Measurements from ENCODE around the gene MT1G.

MT1G gene

DNA sequence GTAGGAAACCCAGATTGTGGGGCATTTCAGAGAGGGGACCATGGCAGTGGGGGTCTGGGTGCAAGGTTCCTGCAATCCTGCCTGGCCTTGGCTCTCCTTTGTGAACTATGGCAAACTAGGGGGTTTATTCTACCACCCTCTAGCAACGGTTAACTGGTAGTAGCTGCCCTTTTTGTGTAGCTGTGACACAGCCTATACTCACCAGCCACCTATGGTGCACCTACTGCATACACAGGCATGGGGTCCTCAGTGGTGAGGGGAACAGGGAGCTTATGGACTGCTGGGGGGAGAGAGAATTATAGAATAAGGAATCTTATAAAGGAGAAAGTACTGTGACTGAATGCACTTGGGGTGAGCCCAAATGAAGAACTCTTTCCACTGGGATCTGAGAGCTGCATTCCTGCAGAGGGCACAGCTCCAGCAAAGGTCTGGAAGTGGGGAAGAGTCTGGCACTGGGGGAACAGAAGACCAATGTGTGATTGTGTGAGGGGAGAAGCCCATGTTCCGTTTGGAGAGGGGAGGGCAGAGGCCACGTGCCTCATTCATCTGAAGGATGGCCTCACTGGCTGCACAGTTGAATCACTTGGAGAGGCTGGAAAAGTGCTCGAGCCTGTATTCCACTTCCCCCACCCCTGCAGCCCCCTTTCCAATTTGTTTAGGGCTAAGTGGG lies 16.5 kb upstream of the MT1G start:
- H3K9me3 Mint-ChIP-seq: peaks cover 17% of the 10 kb centered on the region
- peaks cover 15% of the 10 kb centered on the region for H3K4me1 Mint-ChIP-seq
- peaks cover 10% of the 10 kb centered on the region for H3K36me3 Mint-ChIP-seq (ENCODE audit: low read depth)
- H3K27ac Mint-ChIP-seq: peak overlapping the region in 1 of 3 experiments; percentile 15
- TF ChIP-seq, protein P1, sequence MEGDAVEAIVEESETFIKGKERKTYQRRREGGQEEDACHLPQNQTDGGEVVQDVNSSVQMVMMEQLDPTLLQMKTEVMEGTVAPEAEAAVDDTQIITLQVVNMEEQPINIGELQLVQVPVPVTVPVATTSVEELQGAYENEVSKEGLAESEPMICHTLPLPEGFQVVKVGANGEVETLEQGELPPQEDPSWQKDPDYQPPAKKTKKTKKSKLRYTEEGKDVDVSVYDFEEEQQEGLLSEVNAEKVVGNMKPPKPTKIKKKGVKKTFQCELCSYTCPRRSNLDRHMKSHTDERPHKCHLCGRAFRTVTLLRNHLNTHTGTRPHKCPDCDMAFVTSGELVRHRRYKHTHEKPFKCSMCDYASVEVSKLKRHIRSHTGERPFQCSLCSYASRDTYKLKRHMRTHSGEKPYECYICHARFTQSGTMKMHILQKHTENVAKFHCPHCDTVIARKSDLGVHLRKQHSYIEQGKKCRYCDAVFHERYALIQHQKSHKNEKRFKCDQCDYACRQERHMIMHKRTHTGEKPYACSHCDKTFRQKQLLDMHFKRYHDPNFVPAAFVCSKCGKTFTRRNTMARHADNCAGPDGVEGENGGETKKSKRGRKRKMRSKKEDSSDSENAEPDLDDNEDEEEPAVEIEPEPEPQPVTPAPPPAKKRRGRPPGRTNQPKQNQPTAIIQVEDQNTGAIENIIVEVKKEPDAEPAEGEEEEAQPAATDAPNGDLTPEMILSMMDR (IDR thresholded peaks at IDR 0.05; ENCODE audit: unreplicated experiment in 3 of 3): no peak
- H3K27me3 Mint-ChIP-seq (ENCODE audit: low read depth): peaks cover 48% of the 10 kb centered on the region
- H3K4me3 Mint-ChIP-seq: peak overlapping the region; percentile 90 to 94 (median 92)

DNA sequence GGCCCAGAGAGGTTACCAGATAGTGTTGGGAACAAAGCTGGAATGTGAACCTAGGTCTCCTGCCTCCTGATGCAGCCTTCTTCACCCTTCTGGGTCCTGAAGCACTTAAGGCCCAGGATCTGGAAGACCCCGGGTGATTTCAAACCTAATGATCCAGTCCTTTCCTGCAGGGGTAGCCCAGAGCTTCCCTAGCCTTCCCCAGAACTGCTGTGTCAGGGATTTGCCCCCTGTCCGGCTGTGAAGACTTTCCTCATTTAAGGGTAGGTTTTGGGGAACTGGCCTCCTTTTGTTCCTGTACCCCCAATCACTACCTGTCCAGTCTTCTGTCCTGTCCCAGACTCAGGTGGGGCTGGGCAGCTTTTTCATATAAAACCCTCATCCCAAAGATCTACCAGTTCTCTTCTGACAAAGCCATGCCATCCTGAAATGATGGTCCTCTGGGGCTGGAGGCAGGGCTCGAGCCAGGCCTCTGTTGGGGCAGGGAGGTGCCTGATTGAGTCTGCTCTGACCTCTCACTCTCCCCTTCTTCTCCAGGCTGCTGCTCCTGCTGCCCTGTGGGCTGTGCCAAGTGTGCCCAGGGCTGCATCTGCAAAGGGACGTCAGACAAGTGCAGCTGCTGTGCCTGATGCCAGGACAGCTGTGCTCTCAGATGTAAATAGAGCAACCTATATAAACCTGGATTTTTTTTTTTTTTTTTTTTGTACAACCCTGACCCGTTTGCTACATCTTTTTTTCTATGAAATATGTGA lies 15.7 kb upstream of the MT1G start:
- Mint-ChIP-seq H3K36me3 (ENCODE audit: low read depth) (peaks cover 9% of the 10 kb centered on the region), H3K27me3 (ENCODE audit: low read depth) (peaks cover 51% of the 10 kb centered on the region), H3K9me3 (peaks cover 17% of the 10 kb centered on the region), H3K4me1 (peaks cover 15% of the 10 kb centered on the region), H3K4me3 (peak overlapping the region; percentile 90 to 94 (median 92)), H3K27ac (no peak overlapping the region)
- TF ChIP-seq, protein P1 (IDR thresholded peaks at IDR 0.05; ENCODE audit: unreplicated experiment in 3 of 3): no peak

DNA sequence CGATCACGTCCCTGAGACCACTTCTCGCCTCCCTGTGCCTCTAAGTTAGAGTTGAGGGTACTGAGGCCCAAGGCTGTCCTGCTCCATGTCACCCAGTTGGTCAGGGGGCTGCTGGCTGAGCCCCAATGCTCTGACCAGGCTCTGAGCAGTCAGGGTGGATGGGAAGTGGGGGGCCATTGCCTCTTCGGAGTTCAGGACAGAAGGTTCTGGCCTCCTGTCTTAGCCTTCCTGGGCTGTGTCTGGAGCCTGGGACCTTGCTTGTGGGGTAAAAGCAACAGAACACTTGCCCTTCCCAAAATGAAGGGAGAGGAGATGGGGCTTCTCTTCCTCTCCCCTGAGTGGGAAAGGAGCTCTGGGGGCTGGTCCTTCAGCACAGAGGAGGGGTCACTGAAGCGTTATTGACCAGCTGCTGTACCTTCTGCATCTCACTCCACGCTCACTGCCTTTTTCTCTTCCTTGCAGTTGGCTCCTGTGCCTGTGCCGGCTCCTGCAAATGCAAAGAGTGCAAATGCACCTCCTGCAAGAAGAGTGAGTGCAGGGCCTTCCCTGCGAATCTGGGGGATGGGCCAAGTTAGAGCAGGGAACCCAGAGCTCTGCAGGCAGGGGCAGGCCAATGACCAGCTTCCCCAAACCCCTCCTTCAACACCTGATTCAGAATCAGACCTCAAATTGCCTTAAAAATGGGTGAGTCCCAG lies 15.0 kb upstream of the MT1G start:
- peaks cover 15% of the 10 kb centered on the region for H3K4me1 Mint-ChIP-seq
- peak overlapping the region; percentile 90 to 94 (median 92) for H3K4me3 Mint-ChIP-seq
- H3K36me3 Mint-ChIP-seq (ENCODE audit: low read depth): peaks cover 7% of the 10 kb centered on the region
- H3K27ac Mint-ChIP-seq: peak overlapping the region in 2 of 3 experiments; percentile 64 to 92
- peaks cover 14% of the 10 kb centered on the region for H3K9me3 Mint-ChIP-seq
- TF ChIP-seq, protein P1 (IDR thresholded peaks at IDR 0.05; ENCODE audit: unreplicated experiment in 3 of 3): no peak
- H3K27me3 Mint-ChIP-seq (ENCODE audit: low read depth): peaks cover 51% of the 10 kb centered on the region

DNA sequence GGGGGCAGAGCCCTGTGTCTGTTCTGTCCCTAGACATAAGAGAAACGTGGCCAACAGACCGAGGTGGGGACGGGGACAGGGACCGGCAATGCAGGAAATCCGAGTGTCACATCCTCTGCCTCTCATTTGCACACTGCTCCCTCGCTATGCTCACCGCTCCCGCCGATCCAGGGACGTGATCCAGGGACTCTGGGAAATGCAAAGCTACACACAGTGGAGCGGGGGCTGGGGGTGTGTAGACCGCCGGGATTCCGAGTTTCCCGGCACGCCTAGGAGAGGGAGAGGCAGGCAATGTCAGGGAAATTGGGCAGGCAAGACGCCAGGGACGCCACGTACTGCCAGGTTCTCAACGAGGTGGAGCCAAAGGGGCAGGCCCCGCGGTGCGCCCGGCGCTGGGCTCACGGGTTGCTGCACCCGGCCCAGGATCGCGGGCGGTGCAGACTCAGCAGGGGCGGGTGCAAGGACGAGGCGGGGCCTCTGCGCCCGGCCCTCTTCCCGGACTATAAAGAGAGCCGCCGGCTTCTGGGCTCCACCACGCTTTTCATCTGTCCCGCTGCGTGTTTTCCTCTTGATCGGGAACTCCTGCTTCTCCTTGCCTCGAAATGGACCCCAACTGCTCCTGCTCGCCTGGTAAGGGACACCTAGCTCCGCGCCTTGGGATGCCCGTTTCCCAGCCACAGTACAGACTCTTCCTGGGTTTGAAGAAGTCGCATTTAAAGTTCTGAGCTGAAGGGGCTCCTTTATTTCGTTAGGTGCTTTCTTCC lies 14.3 kb upstream of the MT1G start, which contains the start of gene MT1X:
Gene MT1X (plus strand): TSS at position 532 of the 764 bp plus-strand sequence. CDS start 71 bp downstream, at position 603.
- TF ChIP-seq, protein P1 (IDR thresholded peaks at IDR 0.05; ENCODE audit: unreplicated experiment in 3 of 3): no peak
- peaks cover 59% of the 10 kb centered on the region for H3K27me3 Mint-ChIP-seq (ENCODE audit: low read depth)
- peak within 1 kb of the TSS; percentile 66 to 92 (median 84) for H3K27ac Mint-ChIP-seq
- H3K4me1 Mint-ChIP-seq: peaks cover 15% of the 10 kb centered on the region
- peaks cover 7% of the 10 kb centered on the region for H3K36me3 Mint-ChIP-seq (ENCODE audit: low read depth)
- peak within 1 kb of the TSS; percentile 90 to 94 (median 92) for H3K4me3 Mint-ChIP-seq
- H3K9me3 Mint-ChIP-seq: peaks cover 11% of the 10 kb centered on the region

DNA sequence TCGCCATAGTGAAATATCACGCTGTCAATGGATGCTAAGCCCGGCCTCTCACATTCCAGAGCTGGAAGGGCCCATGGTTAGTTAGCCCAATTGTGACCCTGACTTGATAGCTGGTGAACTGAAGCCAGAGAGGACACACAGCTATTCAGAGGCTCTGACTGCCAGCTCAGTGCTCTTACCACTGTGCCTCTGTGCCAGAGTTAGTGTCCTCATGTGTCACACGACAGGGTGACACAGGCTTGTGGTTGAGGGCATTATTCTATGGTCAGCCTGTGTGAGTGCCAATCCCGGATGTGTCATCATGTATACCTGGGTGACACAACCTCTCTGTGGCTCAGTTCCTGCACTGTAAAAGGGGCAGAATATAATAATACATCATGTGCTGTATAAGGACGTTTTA lies 12.0 kb upstream of the MT1G start:
- H3K36me3 Mint-ChIP-seq (ENCODE audit: low read depth): peaks cover 3% of the 10 kb centered on the region
- TF ChIP-seq, protein P1 (IDR thresholded peaks at IDR 0.05; ENCODE audit: unreplicated experiment in 3 of 3): no peak
- H3K4me1 Mint-ChIP-seq: peaks cover 24% of the 10 kb centered on the region
- H3K27me3 Mint-ChIP-seq (ENCODE audit: low read depth): peaks cover 78% of the 10 kb centered on the region
- H3K4me3 Mint-ChIP-seq: no peak overlapping the region
- peaks cover 2% of the 10 kb centered on the region for H3K9me3 Mint-ChIP-seq
- H3K27ac Mint-ChIP-seq: no peak overlapping the region

Measured in nephron (organoid).